Measurements from ENCODE around the gene FOCAD. TPM values are rescaled to one million over a fixed set of nuclear protein-coding genes. Genes with fewer than 3 reads are reported as not detected.

Gene FOCAD
- total RNA-seq, 2 experiments from 2014 or later: 13.8 to 18.5 TPM

DNA sequence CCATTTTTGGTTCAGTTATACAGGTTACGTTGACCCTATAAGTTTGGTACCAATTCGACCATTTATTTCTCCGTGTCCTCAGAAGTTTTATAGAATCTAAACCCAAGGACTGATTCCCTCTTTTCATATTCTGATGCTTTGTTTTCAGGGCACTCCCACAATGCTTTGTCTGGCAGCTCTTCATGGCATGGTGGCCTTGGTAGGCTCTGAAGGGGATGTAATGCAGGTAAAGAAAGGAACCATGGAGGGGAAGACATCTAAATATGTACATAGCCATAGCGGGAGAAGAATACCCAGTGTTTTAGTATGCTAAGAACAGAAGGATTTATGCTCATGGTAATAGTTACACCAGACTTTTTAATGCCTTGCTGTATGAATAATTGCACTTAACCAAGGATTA lies 264.6 kb downstream of the FOCAD start:
- CTCF ChIA-PET (ENCODE audit: unreplicated experiment): no interaction called here
- H3K9me3 ChIP-seq (ENCODE audit: low read length): no peaks in the 10 kb centered on the region
- H3K4me2 ChIP-seq (ENCODE audit: low read length): no peak overlapping the region
- intact Hi-C loops (cut with micrococcal nuclease; ENCODE audit: unreplicated experiment): loop anchor here (10.0 kb wide), 1 partner anchor 404 kb away; no protein-coding TSS in a partner anchor
- no peak for TF ChIP-seq EZH2phosphoT487 (IDR thresholded peaks at IDR 0.05; ENCODE audit: borderline replicate concordance, low read depth, low read length)
- TF ChIP-seq, protein P1, sequence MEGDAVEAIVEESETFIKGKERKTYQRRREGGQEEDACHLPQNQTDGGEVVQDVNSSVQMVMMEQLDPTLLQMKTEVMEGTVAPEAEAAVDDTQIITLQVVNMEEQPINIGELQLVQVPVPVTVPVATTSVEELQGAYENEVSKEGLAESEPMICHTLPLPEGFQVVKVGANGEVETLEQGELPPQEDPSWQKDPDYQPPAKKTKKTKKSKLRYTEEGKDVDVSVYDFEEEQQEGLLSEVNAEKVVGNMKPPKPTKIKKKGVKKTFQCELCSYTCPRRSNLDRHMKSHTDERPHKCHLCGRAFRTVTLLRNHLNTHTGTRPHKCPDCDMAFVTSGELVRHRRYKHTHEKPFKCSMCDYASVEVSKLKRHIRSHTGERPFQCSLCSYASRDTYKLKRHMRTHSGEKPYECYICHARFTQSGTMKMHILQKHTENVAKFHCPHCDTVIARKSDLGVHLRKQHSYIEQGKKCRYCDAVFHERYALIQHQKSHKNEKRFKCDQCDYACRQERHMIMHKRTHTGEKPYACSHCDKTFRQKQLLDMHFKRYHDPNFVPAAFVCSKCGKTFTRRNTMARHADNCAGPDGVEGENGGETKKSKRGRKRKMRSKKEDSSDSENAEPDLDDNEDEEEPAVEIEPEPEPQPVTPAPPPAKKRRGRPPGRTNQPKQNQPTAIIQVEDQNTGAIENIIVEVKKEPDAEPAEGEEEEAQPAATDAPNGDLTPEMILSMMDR (conservative IDR thresholded peaks at IDR 0.05; ENCODE audit: low read length): no peak
- H3K9me2 ChIP-seq (ENCODE audit: insufficient read depth, low read length): no peaks in the 10 kb centered on the region
- H3K27ac ChIP-seq (ENCODE audit: low read depth, low read length, poor library complexity, severe bottlenecking): no peak overlapping the region
- no peaks in the 10 kb centered on the region for H3K36me3 ChIP-seq (ENCODE audit: insufficient read depth, low read length)
- no peaks in the 10 kb centered on the region for H4K20me1 ChIP-seq (ENCODE audit: insufficient read depth, low read length)
- H3K4me3 ChIP-seq (ENCODE audit: low read depth, low read length, poor library complexity, severe bottlenecking): no peak overlapping the region
- POLR2A ChIA-PET: interaction anchor here (0.6 to 0.7 kb wide), 2 partner anchors 9 to 877 kb away, joined by 3 read pairs; no protein-coding TSS in a partner anchor
- no peaks in the 10 kb centered on the region for H3K79me2 ChIP-seq (ENCODE audit: insufficient read depth, low read depth, low read length)
- no TSS peak for BruUV-seq (replicated peaks)
- H3K4me1 ChIP-seq (ENCODE audit: insufficient read depth, low read length, poor library complexity, severe bottlenecking): no peaks in the 10 kb centered on the region
- DNase-seq (ENCODE audit: low spot score): no peak
- H2AFZ ChIP-seq (ENCODE audit: low read length): no peak overlapping the region

DNA sequence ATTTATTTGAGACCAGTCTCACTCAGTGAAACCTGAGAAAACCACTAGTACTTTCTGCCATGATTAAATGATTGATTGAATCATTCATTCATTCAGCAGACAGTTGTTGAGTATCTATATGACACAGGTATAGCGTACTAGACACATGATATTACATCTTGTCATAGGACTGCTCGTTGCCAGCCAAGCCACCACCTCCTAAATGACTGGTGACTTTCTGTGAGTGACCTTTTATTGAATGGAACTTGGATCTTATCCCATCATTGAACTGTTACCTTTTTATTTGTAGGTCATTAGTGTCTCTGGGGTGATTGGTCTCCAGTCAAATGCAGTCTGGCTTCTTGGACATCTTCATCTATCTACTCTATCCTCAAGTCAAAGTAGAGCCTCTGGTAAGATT lies 266.6 kb downstream of the FOCAD start:
- TF ChIP-seq, protein P1 (conservative IDR thresholded peaks at IDR 0.05; ENCODE audit: low read length): no peak
- TF ChIP-seq EZH2phosphoT487 (IDR thresholded peaks at IDR 0.05; ENCODE audit: borderline replicate concordance, low read depth, low read length): no peak
- ChIA-PET POLR2A (no interaction called here), CTCF (ENCODE audit: unreplicated experiment) (no interaction called here)
- Histone ChIP-seq H2AFZ (ENCODE audit: low read length) (no peak overlapping the region), H3K4me1 (ENCODE audit: insufficient read depth, low read length, poor library complexity, severe bottlenecking) (no peaks in the 10 kb centered on the region), H3K9me2 (ENCODE audit: insufficient read depth, low read length) (no peaks in the 10 kb centered on the region), H3K79me2 (ENCODE audit: insufficient read depth, low read depth, low read length) (no peaks in the 10 kb centered on the region), H3K27ac (ENCODE audit: low read depth, low read length, poor library complexity, severe bottlenecking) (no peak overlapping the region), H3K4me2 (ENCODE audit: low read length) (no peak overlapping the region), H4K20me1 (ENCODE audit: insufficient read depth, low read length) (no peaks in the 10 kb centered on the region), H3K36me3 (ENCODE audit: insufficient read depth, low read length) (no peaks in the 10 kb centered on the region), H3K9me3 (ENCODE audit: low read length) (no peaks in the 10 kb centered on the region), H3K4me3 (ENCODE audit: low read depth, low read length, poor library complexity, severe bottlenecking) (no peak overlapping the region)
- BruUV-seq (replicated peaks): no TSS peak
- intact Hi-C loops (cut with micrococcal nuclease; ENCODE audit: unreplicated experiment): no loop called here
- DNase-seq (ENCODE audit: low spot score): no peak

DNA sequence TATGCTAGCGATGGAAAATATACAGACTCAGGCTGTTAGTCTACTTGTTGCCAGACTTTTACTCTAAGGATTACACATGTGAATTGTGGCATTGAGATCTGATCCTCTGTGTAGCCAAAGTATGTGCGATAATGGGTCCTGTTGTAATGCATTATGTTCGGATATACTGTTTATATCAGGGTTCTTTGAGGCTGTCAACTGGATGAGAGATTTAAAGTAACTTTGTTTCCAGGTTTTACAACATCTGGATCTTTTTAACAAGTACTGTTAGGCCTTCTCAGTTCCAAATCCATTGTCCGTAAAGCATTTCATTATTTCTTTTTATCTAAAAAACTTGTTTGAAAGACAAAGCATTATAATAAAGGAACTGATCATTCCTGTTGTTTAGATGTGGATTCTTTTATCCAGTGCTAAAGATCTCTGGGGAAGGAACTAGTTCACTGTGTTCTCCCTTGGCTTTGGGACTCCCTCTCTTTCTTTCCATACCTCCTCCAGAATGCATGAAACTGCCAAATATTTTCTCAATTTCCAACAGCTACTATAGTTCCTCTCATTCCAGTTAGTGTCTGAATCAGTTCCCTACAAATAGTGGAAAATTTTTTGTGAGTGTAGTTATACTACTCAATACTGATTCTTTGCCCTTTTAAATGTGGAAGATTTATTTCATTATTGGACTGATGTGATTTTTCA lies 278.6 kb downstream of the FOCAD start:
- ChIA-PET POLR2A (no interaction called here), CTCF (ENCODE audit: unreplicated experiment) (no interaction called here)
- Histone ChIP-seq H3K9me2 (ENCODE audit: insufficient read depth, low read length) (no peaks in the 10 kb centered on the region), H3K4me1 (ENCODE audit: insufficient read depth, low read length, poor library complexity, severe bottlenecking) (no peaks in the 10 kb centered on the region), H3K9me3 (ENCODE audit: low read length) (no peaks in the 10 kb centered on the region), H4K20me1 (ENCODE audit: insufficient read depth, low read length) (no peaks in the 10 kb centered on the region), H3K4me3 (ENCODE audit: low read depth, low read length, poor library complexity, severe bottlenecking) (no peak overlapping the region), H3K4me2 (ENCODE audit: low read length) (no peak overlapping the region), H3K79me2 (ENCODE audit: insufficient read depth, low read depth, low read length) (no peaks in the 10 kb centered on the region), H2AFZ (ENCODE audit: low read length) (no peak overlapping the region), H3K27ac (ENCODE audit: low read depth, low read length, poor library complexity, severe bottlenecking) (no peak overlapping the region), H3K36me3 (ENCODE audit: insufficient read depth, low read length) (no peaks in the 10 kb centered on the region)
- no peak for TF ChIP-seq EZH2phosphoT487 (IDR thresholded peaks at IDR 0.05; ENCODE audit: borderline replicate concordance, low read depth, low read length)
- TF ChIP-seq, protein P1 (conservative IDR thresholded peaks at IDR 0.05; ENCODE audit: low read length): no peak
- no TSS peak for BruUV-seq (replicated peaks)
- DNase-seq (ENCODE audit: low spot score): no peak
- intact Hi-C loops (cut with micrococcal nuclease; ENCODE audit: unreplicated experiment): no loop called here
